Stomach (tissue), 9 donors: Measurements from ENCODE around the gene FGF4. TPM values are rescaled to one million over a fixed set of nuclear protein-coding genes. Genes with fewer than 3 reads are reported as not detected.

ENCODE experiments used
- DNase-seq, 2 donors: peaks; one replicate each; pipeline versions ENCODE4 v3.0.0 to v3.0.0-alpha.2; 2013 to 2019
- H3K27ac ChIP-seq, 5 donors: fragments of 200-600 bp in 4 of 5; sonication (generic) in 4 of 5; one replicate each; pipeline ENCODE4 v1.5.1; 2013 to 2019; ENCODE audit warnings: mild to moderate bottlenecking in 1 of 5, moderate library complexity in 1 of 5
- H3K27me3 ChIP-seq, 3 donors: fragments of 200-600 bp; sonication (generic); one replicate each; pipeline ENCODE4 v1.5.1; 2017 to 2019; ENCODE audit warnings: mixed run types in 1 of 3
- H3K36me3 ChIP-seq, 4 donors: fragments of 200-600 bp; sonication (generic); 1 replicate in 3 of 4; 2 replicates in 1 of 4; pipeline ENCODE4 v1.5.1; 2016 to 2019
- H3K4me1 ChIP-seq, 4 donors: fragments of 200-600 bp; sonication (generic); one replicate each; pipeline ENCODE4 v1.5.1; 2016 to 2019
- H3K4me3 ChIP-seq, 4 donors: fragments of 200-600 bp; sonication (generic) in 3 of 4; one replicate each; pipeline ENCODE4 v1.5.1; 2016 to 2019; ENCODE audit warnings: mild to moderate bottlenecking in 1 of 4
- H3K9me3 ChIP-seq, 4 donors: fragments of 200-600 bp; sonication (generic); one replicate each; pipeline ENCODE4 v1.5.1; 2016 to 2019
- CTCF ChIP-seq, 7 experiments: fragments of 450-650 bp in 4 of 7; fragments of 200-600 bp in 3 of 7; sonication (generic) in 3 of 7; IDR thresholded peaks; one replicate each; pipeline ENCODE4 v1.5.1; 2016 to 2019; ENCODE audit warnings: antibody characterized with exemption in 7 of 7, control low read depth in 2 of 7, mild to moderate bottlenecking in 1 of 7
- EP300 ChIP-seq: sonication (generic); formaldehyde crosslinking; IDR thresholded peaks from one replicate; pipeline ENCODE4 v1.6.1; 2017; ENCODE audit warnings: antibody characterized with exemption
- POLR2A ChIP-seq, 4 donors: fragments of 450-650 bp; IDR thresholded peaks; one replicate each; pipeline ENCODE4 v1.6.1; 2016; ENCODE audit warnings: antibody characterized with exemption in 4 of 4, control low read depth in 2 of 4, mild to moderate bottlenecking in 1 of 4, moderate library complexity in 1 of 4
- POLR2AphosphoS5 ChIP-seq, 3 donors: sonication (generic); formaldehyde crosslinking; IDR thresholded peaks; one replicate each; pipeline ENCODE4 v1.6.1; 2016; ENCODE audit warnings: antibody characterized with exemption in 3 of 3
- WGBS, 5 donors: extraction: QIAGEN DNeasy Blood & Tissue Kit in 3 of 5; methylation state at CpG; one replicate each; pipeline versions ENCODE4 v1.1.5 to v1.1.7; 2013 to 2018; 5-methylcytosine and 5-hydroxymethylcytosine counted together
- intact Hi-C: fragments of 100-400 bp; cut with DNase I; formaldehyde crosslinking; loops from one replicate; pipeline ENCODE4 v1.15.1; 2023; ENCODE audit warnings: low total_unique reads
- polyA plus RNA-seq, 3 donors: library from polyadenylated mRNA; stranded (reverse); fragments of 200-250 nt; gene quantifications; one replicate each; pipeline ENCODE4 v1.2.3, GENCODE V29; 2013
- total RNA-seq, 5 donors: library from RNA; depleted of rRNA; stranded (reverse); fragments of >200 nt; gene quantifications; one replicate each; pipeline versions ENCODE4 v1.1.0 to v1.2.3, GENCODE V29; 2014 to 2016
- donor health status: healthy with polysubstance abuse.
- donor health status: Bipolar disorder and iron deficiency.
- donor health status: healthy.

FGF4 gene
- total and polyA plus RNA-seq, 8 donors = not detected

GRCh38 chr11:69812946-69813345 lies 37.8 kb upstream of the FGF4 start:
- H3K4me3 ChIP-seq = no peak overlapping the region
- intact Hi-C loops = no loop called here
- WGBS, 5 donors = 60 to 74% (median 66%) methylated on average over 8 to 10 of the region's 10 CpGs
- TF ChIP-seq EP300 = no peak
- TF ChIP-seq CTCF (IDR thresholded peaks at IDR 0.05) = no peak
- TF ChIP-seq POLR2AphosphoS5 (IDR thresholded peaks at IDR 0.05) = no peak
- no peak for TF ChIP-seq POLR2A (IDR thresholded peaks at IDR 0.05)
- H3K4me1 ChIP-seq = peaks cover 0 to 11% (median 5%) of the 10 kb centered on the region in 4 donors
- no peaks in the 10 kb centered on the region for H3K36me3 ChIP-seq
- peaks cover 8 to 96% (median 50%) of the 10 kb centered on the region in 3 donors for H3K27me3 ChIP-seq
- no peak for DNase-seq
- no peaks in the 10 kb centered on the region for H3K9me3 ChIP-seq
- H3K27ac ChIP-seq = no peak overlapping the region

- TF ChIP-seq CTCF (IDR thresholded peaks at IDR 0.05) (no peak), EP300 (no peak), POLR2AphosphoS5 (IDR thresholded peaks at IDR 0.05) (no peak), POLR2A (IDR thresholded peaks at IDR 0.05) (no peak)
- peaks cover under 1 to 96% (median 43%) of the 10 kb centered on the region in 3 donors for H3K27me3 ChIP-seq
- no peaks in the 10 kb centered on the region for H3K9me3 ChIP-seq
- WGBS, 5 donors = 87 to 92% (median 90%) methylated on average over 6 to 7 of the region's 7 CpGs
- no peak overlapping the region for H3K4me3 ChIP-seq
- H3K4me1 ChIP-seq = peaks cover 0 to 4% (median 2%) of the 10 kb centered on the region in 4 donors
- no peaks in the 10 kb centered on the region for H3K36me3 ChIP-seq
- no peak for DNase-seq
- no peak overlapping the region for H3K27ac ChIP-seq
- intact Hi-C loops = no loop called here
Observed at GRCh38 chr11:69812256-69812655, 37.1 kb upstream of the FGF4 start.

- H3K27ac ChIP-seq = no peak overlapping the region
- WGBS, 5 donors = 33 to 54% (median 44%) methylated on average over 3 of the region's 3 CpGs
- H3K36me3 ChIP-seq = no peaks in the 10 kb centered on the region
- TF ChIP-seq POLR2AphosphoS5 (IDR thresholded peaks at IDR 0.05) = no peak
- no peak for TF ChIP-seq CTCF (IDR thresholded peaks at IDR 0.05)
- TF ChIP-seq EP300 = no peak
- no peak for TF ChIP-seq POLR2A (IDR thresholded peaks at IDR 0.05)
- no peak overlapping the region for H3K4me3 ChIP-seq
- no peak for DNase-seq
- intact Hi-C loops = no loop called here
- H3K9me3 ChIP-seq = no peaks in the 10 kb centered on the region
- peaks cover 0 to 91% (median 35%) of the 10 kb centered on the region in 3 donors for H3K27me3 ChIP-seq
- H3K4me1 ChIP-seq = no peaks in the 10 kb centered on the region
Observed at GRCh38 chr11:69811431-69811830, 36.3 kb upstream of the FGF4 start.

GRCh38 chr11:69810289-69811118 lies 35.4 kb upstream of the FGF4 start:
- DNase-seq = no peak
- WGBS, 5 donors = 85 to 95% (median 93%) methylated on average over 24 to 39 of the region's 39 CpGs
- Histone ChIP-seq H3K36me3 (no peaks in the 10 kb centered on the region), H3K27ac (no peak overlapping the region), H3K27me3 (peaks cover 0 to 87% (median 25%) of the 10 kb centered on the region in 3 donors), H3K4me3 (no peak overlapping the region), H3K9me3 (no peaks in the 10 kb centered on the region), H3K4me1 (no peaks in the 10 kb centered on the region)
- intact Hi-C loops = no loop called here
- TF ChIP-seq CTCF (IDR thresholded peaks at IDR 0.05) = no peak
- TF ChIP-seq POLR2A (IDR thresholded peaks at IDR 0.05) = no peak
- TF ChIP-seq EP300 = no peak
- no peak for TF ChIP-seq POLR2AphosphoS5 (IDR thresholded peaks at IDR 0.05)
